GM23338 (cell line): ENCODE measurements around the gene KCNG3. TPM values are rescaled to one million over a fixed set of nuclear protein-coding genes. Genes with fewer than 3 reads are reported as not detected.

Experiments used
- ATAC-seq: fragments of 200-7000 bp; cut with Tn5 transposase; 3 replicates; pipeline ENCODE4 v1.9.1; 2020
- DNase-seq: peaks from one replicate; pipeline ENCODE4 v3.0.0-alpha.2; 2015; ENCODE audit warnings: low spot score
- H2AFZ ChIP-seq: fragments of 200-600 bp; sonication (generic); 2 replicates; pipeline ENCODE4 v1.8.0; 2016; ENCODE audit warnings: antibody characterized with exemption, mild to moderate bottlenecking, moderate library complexity
- H3F3A ChIP-seq: fragments of 200-600 bp; sonication (generic); replicated peaks from 2 replicates; pipeline ENCODE4 v1.8.0; 2017; ENCODE audit warnings: antibody characterized with exemption, mixed run types, low read depth
- H3K27ac ChIP-seq: fragments of 200-600 bp; sonication (generic); 2 replicates; pipeline ENCODE4 v1.6.1; 2016; ENCODE audit warnings: low read depth
- H3K27me3 ChIP-seq: fragments of 200-600 bp; sonication (generic); 2 replicates; pipeline ENCODE4 v1.8.0; 2016; ENCODE audit warnings: mild to moderate bottlenecking, mixed run types, moderate library complexity; ENCODE audit not compliant: insufficient read depth
- H3K36me3 ChIP-seq: fragments of 200-600 bp; sonication (generic); 2 replicates; pipeline ENCODE4 v1.8.0; 2016; ENCODE audit warnings: mild to moderate bottlenecking; ENCODE audit not compliant: insufficient read depth
- H3K4me1 ChIP-seq: fragments of 200-600 bp; sonication (generic); 2 replicates; pipeline ENCODE4 v1.8.0; 2016; ENCODE audit warnings: mild to moderate bottlenecking, moderate library complexity; ENCODE audit not compliant: insufficient read depth
- H3K4me2 ChIP-seq: fragments of 200-600 bp; sonication (generic); 2 replicates; pipeline ENCODE4 v1.7.1; 2017; ENCODE audit warnings: mixed run types
- H3K4me3 ChIP-seq: fragments of 200-600 bp; sonication (generic); 2 replicates; pipeline ENCODE4 v1.6.1; 2016; ENCODE audit warnings: mixed run types
- H3K79me2 ChIP-seq: fragments of 200-600 bp; sonication (generic); replicated peaks from 2 replicates; pipeline ENCODE4 v1.8.0; 2017; ENCODE audit warnings: mild to moderate bottlenecking; ENCODE audit not compliant: insufficient read depth
- H3K9me2 ChIP-seq: fragments of 200-600 bp; sonication (generic); 2 replicates; pipeline ENCODE4 v1.8.0; 2017; ENCODE audit not compliant: insufficient read depth
- H4K20me1 ChIP-seq: fragments of 200-600 bp; sonication (generic); replicated peaks from 2 replicates; pipeline ENCODE4 v1.8.0; 2017; ENCODE audit warnings: mild to moderate bottlenecking; ENCODE audit not compliant: insufficient read depth
- H3K27ac Mint-ChIP-seq: 2 replicates; pipeline ENCODE4 v1.8.0; 2020; ENCODE audit warnings: inconsistent platforms, mild to moderate bottlenecking, moderate library complexity, mixed read lengths
- H3K27me3 Mint-ChIP-seq: 3 replicates; pipeline ENCODE4 v1.8.0; 2022; ENCODE audit warnings: low read depth, mild to moderate bottlenecking, moderate library complexity, mixed read lengths, inconsistent platforms; ENCODE audit not compliant: insufficient read depth, poor library complexity
- H3K36me3 Mint-ChIP-seq: 3 replicates; pipeline ENCODE4 v1.8.0; 2021; ENCODE audit warnings: low read depth, mild to moderate bottlenecking, inconsistent platforms, moderate library complexity, mixed read lengths
- H3K4me1 Mint-ChIP-seq: 3 replicates; pipeline ENCODE4 v1.8.0; 2020; ENCODE audit warnings: mild to moderate bottlenecking, inconsistent platforms, mixed read lengths
- H3K4me3 Mint-ChIP-seq: 3 replicates; pipeline ENCODE4 v1.8.0; 2021; ENCODE audit warnings: moderate library complexity, mild to moderate bottlenecking, inconsistent platforms, mixed read lengths
- H3K9me3 Mint-ChIP-seq: 3 replicates; pipeline ENCODE4 v1.8.0; 2020; ENCODE audit warnings: moderate library complexity, mild to moderate bottlenecking, inconsistent platforms, mixed read lengths
- CREB1 ChIP-seq: fragments of 250-450 bp; sonication (Bioruptor Pico); IDR thresholded peaks from 2 replicates; pipeline ENCODE4 v1.5.0; 2020; ENCODE audit warnings: low read depth, mild to moderate bottlenecking, moderate library complexity
- EZH2 ChIP-seq: fragments of 200-600 bp; sonication (generic); IDR thresholded peaks from one replicate; pipeline ENCODE4 v1.8.0; 2017; ENCODE audit warnings: antibody characterized with exemption, mild to moderate bottlenecking, low read depth; ENCODE audit not compliant: unreplicated experiment
- EZH2phosphoT487 ChIP-seq: fragments of 200-600 bp; sonication (generic); IDR thresholded peaks from one replicate; pipeline ENCODE4 v1.8.1; 2018; ENCODE audit warnings: antibody characterized with exemption; ENCODE audit not compliant: unreplicated experiment
- NANOG ChIP-seq: IDR thresholded peaks from 2 replicates; pipeline ENCODE4 v1.6.1; 2016; ENCODE audit warnings: antibody characterized with exemption, borderline replicate concordance
- POLR2AphosphoS5 ChIP-seq: IDR thresholded peaks from 2 replicates; pipeline ENCODE4 v1.6.1; 2016; ENCODE audit warnings: antibody characterized with exemption, low read depth
- STAT1 ChIP-seq: IDR thresholded peaks from one replicate; pipeline ENCODE4 v1.6.1; 2016; ENCODE audit warnings: antibody characterized with exemption; ENCODE audit not compliant: unreplicated experiment
- ZNF331 ChIP-seq: fragments of 250-450 bp; sonication (Bioruptor Pico); IDR thresholded peaks from 2 replicates; pipeline ENCODE4 v1.5.0; 2020; ENCODE audit warnings: low read depth, mild to moderate bottlenecking, moderate library complexity
- polyA plus RNA-seq: library from polyadenylated mRNA; unstranded; fragments of >200 nt; fragmentation: Nextera tagmentation; extraction: Ambion mirVana; gene quantifications from 2 replicates; pipeline ENCODE4 v1.2.1, GENCODE V29; 2016
- total RNA-seq: library from RNA; depleted of rRNA; stranded (reverse); fragments of >200 nt; shearing (Covaris generic); gene quantifications from 2 replicates; pipeline ENCODE4 v1.2.3, GENCODE V29; 2014
- TF ChIP-seq, protein P1 (sequence below), 2 experiments: fragments of 200-600 bp in 1 of 2; sonication (generic) in 1 of 2; conservative IDR thresholded peaks; 2 replicates each; pipeline versions ENCODE4 v1.5.1 to v1.6.1; 2016 to 2017; ENCODE audit warnings: antibody characterized with exemption in 2 of 2, low read depth in 2 of 2, mild to moderate bottlenecking in 2 of 2, moderate library complexity in 1 of 2
- TF ChIP-seq, protein P2 (sequence below): fragments of 250-450 bp; sonication (Bioruptor Pico); IDR thresholded peaks from 2 replicates; pipeline ENCODE4 v1.5.0; 2020; ENCODE audit warnings: mild to moderate bottlenecking, moderate library complexity
- TF ChIP-seq, protein P3 (sequence below): IDR thresholded peaks from 2 replicates; pipeline ENCODE4 v1.6.1; 2016; ENCODE audit warnings: antibody characterized with exemption

KCNG3 gene
- total and polyA plus RNA-seq, 2 experiments from 2014 or later, result 2.5 to 36.2 TPM

DNA sequence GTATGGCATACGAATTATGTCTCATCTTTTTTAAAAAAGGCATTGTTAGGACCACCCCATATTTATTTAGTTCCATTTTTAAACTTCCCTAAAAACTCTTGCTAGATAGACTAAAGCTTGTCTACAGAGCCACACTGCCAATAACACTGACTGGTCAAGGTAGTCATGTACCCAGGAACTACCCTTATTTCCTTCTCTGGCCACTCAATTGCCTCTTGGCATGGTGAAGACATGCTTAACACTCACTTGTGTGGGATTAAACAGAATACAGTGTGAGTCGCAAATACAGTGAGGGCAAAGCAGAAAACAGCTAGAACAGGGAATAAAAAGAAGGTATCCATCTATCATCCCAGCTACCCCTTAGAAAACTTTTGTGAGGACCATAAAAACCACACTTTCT, 57.4 kb downstream of the KCNG3 start:
- no peak overlapping the region for H2AFZ ChIP-seq
- H3K9me2 ChIP-seq, result no peaks in the 10 kb centered on the region
- no peak overlapping the region for H3K27ac ChIP-seq
- H3K4me1 ChIP-seq, result no peaks in the 10 kb centered on the region
- Mint-ChIP-seq H3K36me3 (no peaks in the 10 kb centered on the region), H3K27ac (no peak overlapping the region), H3K9me3 (no peaks in the 10 kb centered on the region), H3K4me3 (no peak overlapping the region), H3K4me1 (no peaks in the 10 kb centered on the region), H3K27me3 (no peaks in the 10 kb centered on the region)
- DNase-seq, result no peak
- H4K20me1 ChIP-seq, result 0 out of 2 replicates have a peak, but pooled peaks cover 2% of the 10 kb centered on the region
- H3K79me2 ChIP-seq, result peaks cover 24% of the 10 kb centered on the region
- ATAC-seq, result no peak
- no peaks in the 10 kb centered on the region for H3K36me3 ChIP-seq
- no peaks in the 10 kb centered on the region for H3K27me3 ChIP-seq
- no peak overlapping the region for H3K4me3 ChIP-seq
- no peaks in the 10 kb centered on the region; the same call in 1 of the 2 replicates for H3F3A ChIP-seq
- TF ChIP-seq ZNF331 (CRISPR knock-in tag) (no peak), POLR2AphosphoS5 (no peak), NANOG (no peak)
- TF ChIP-seq, protein P1, sequence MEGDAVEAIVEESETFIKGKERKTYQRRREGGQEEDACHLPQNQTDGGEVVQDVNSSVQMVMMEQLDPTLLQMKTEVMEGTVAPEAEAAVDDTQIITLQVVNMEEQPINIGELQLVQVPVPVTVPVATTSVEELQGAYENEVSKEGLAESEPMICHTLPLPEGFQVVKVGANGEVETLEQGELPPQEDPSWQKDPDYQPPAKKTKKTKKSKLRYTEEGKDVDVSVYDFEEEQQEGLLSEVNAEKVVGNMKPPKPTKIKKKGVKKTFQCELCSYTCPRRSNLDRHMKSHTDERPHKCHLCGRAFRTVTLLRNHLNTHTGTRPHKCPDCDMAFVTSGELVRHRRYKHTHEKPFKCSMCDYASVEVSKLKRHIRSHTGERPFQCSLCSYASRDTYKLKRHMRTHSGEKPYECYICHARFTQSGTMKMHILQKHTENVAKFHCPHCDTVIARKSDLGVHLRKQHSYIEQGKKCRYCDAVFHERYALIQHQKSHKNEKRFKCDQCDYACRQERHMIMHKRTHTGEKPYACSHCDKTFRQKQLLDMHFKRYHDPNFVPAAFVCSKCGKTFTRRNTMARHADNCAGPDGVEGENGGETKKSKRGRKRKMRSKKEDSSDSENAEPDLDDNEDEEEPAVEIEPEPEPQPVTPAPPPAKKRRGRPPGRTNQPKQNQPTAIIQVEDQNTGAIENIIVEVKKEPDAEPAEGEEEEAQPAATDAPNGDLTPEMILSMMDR (conservative IDR thresholded peaks at IDR 0.05; ENCODE audit: low read depth in 2 of 2), result no peak
- H3K4me2 ChIP-seq, result no peak overlapping the region

DNA sequence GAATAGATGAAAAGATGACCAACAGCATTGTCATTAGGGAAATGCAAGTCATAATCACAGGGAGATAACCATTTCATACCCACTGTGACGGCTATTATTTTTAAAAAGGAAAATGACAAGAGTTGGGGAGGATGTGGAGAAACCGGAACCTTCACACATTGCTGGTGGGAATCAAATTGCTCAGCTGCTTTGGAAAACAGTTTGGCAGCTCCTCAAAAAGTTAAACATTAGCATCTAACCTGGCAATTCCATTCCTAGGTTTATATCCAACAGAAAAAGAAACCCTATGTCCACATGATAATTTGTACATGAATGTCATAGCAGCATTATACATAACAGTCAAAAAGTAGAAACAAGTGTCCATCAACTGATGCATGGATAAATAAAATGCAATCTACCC, 58.2 kb downstream of the KCNG3 start:
- no peaks in the 10 kb centered on the region for H3K4me1 Mint-ChIP-seq
- no peaks in the 10 kb centered on the region for H4K20me1 ChIP-seq

More for the DNA sequence above, 58.2 kb downstream of the KCNG3 start:
- ATAC-seq, result no peak
- Mint-ChIP-seq H3K9me3 (no peaks in the 10 kb centered on the region), H3K36me3 (no peaks in the 10 kb centered on the region; the same call in 2 of the 3 replicates), H3K27ac (no peak overlapping the region), H3K4me3 (no peak overlapping the region), H3K27me3 (no peaks in the 10 kb centered on the region)
- H3K4me1 ChIP-seq, result no peaks in the 10 kb centered on the region
- H3K27me3 ChIP-seq, result no peaks in the 10 kb centered on the region
- H3K9me2 ChIP-seq, result no peaks in the 10 kb centered on the region
- no peak for TF ChIP-seq STAT1
- TF ChIP-seq EZH2phosphoT487, result no peak
- TF ChIP-seq, protein P2, sequence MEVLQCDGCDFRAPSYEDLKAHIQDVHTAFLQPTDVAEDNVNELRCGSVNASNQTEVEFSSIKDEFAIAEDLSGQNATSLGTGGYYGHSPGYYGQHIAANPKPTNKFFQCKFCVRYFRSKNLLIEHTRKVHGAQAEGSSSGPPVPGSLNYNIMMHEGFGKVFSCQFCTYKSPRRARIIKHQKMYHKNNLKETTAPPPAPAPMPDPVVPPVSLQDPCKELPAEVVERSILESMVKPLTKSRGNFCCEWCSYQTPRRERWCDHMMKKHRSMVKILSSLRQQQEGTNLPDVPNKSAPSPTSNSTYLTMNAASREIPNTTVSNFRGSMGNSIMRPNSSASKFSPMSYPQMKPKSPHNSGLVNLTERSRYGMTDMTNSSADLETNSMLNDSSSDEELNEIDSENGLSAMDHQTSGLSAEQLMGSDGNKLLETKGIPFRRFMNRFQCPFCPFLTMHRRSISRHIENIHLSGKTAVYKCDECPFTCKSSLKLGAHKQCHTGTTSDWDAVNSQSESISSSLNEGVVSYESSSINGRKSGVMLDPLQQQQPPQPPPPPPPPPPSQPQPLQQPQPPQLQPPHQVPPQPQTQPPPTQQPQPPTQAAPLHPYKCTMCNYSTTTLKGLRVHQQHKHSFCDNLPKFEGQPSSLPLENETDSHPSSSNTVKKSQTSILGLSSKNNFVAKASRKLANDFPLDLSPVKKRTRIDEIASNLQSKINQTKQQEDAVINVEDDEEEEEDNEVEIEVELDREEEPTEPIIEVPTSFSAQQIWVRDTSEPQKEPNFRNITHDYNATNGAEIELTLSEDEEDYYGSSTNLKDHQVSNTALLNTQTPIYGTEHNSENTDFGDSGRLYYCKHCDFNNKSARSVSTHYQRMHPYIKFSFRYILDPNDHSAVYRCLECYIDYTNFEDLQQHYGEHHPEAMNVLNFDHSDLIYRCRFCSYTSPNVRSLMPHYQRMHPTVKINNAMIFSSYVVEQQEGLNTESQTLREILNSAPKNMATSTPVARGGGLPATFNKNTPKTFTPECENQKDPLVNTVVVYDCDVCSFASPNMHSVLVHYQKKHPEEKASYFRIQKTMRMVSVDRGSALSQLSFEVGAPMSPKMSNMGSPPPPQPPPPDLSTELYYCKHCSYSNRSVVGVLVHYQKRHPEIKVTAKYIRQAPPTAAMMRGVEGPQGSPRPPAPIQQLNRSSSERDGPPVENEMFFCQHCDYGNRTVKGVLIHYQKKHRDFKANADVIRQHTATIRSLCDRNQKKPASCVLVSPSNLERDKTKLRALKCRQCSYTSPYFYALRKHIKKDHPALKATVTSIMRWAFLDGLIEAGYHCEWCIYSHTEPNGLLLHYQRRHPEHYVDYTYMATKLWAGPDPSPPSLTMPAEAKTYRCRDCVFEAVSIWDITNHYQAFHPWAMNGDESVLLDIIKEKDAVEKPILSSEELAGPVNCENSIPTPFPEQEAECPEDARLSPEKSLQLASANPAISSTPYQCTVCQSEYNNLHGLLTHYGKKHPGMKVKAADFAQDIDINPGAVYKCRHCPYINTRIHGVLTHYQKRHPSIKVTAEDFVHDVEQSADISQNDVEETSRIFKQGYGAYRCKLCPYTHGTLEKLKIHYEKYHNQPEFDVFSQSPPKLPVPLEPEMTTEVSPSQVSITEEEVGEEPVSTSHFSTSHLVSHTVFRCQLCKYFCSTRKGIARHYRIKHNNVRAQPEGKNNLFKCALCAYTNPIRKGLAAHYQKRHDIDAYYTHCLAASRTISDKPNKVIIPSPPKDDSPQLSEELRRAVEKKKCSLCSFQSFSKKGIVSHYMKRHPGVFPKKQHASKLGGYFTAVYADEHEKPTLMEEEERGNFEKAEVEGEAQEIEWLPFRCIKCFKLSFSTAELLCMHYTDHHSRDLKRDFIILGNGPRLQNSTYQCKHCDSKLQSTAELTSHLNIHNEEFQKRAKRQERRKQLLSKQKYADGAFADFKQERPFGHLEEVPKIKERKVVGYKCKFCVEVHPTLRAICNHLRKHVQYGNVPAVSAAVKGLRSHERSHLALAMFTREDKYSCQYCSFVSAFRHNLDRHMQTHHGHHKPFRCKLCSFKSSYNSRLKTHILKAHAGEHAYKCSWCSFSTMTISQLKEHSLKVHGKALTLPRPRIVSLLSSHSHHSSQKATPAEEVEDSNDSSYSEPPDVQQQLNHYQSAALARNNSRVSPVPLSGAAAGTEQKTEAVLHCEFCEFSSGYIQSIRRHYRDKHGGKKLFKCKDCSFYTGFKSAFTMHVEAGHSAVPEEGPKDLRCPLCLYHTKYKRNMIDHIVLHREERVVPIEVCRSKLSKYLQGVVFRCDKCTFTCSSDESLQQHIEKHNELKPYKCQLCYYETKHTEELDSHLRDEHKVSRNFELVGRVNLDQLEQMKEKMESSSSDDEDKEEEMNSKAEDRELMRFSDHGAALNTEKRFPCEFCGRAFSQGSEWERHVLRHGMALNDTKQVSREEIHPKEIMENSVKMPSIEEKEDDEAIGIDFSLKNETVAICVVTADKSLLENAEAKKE, result no peak
- no peak for TF ChIP-seq CREB1
- TF ChIP-seq, protein P1 (conservative IDR thresholded peaks at IDR 0.05; ENCODE audit: low read depth in 2 of 2), result no peak
- TF ChIP-seq ZNF331 (CRISPR knock-in tag), result no peak
- no peak for TF ChIP-seq EZH2
- no peak for TF ChIP-seq NANOG
- TF ChIP-seq, protein P3, sequence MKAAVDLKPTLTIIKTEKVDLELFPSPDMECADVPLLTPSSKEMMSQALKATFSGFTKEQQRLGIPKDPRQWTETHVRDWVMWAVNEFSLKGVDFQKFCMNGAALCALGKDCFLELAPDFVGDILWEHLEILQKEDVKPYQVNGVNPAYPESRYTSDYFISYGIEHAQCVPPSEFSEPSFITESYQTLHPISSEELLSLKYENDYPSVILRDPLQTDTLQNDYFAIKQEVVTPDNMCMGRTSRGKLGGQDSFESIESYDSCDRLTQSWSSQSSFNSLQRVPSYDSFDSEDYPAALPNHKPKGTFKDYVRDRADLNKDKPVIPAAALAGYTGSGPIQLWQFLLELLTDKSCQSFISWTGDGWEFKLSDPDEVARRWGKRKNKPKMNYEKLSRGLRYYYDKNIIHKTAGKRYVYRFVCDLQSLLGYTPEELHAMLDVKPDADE, result no peak
- no peaks in the 10 kb centered on the region; the same call in 1 of the 2 replicates for H3F3A ChIP-seq
- no peak overlapping the region for H3K4me3 ChIP-seq
- H3K36me3 ChIP-seq, result no peaks in the 10 kb centered on the region
- peaks cover 31% of the 10 kb centered on the region for H3K79me2 ChIP-seq
- H3K4me2 ChIP-seq, result no peak overlapping the region
- DNase-seq, result no peak
- no peak overlapping the region for H2AFZ ChIP-seq
- H3K27ac ChIP-seq, result no peak overlapping the region
